PC-9 (cell line): Measurements from ENCODE around the gene HELT.

Experiments
- EZH2 ChIP-seq: fragments of 200-600 bp; sonication (generic); IDR thresholded peaks from 2 replicates; pipeline ENCODE4 v1.8.0; 2017; ENCODE audit warnings: antibody characterized with exemption, low read depth
- TF ChIP-seq, protein P1 (sequence below): fragments of 200-600 bp; sonication (generic); conservative IDR thresholded peaks from 2 replicates; pipeline ENCODE4 v1.6.1; 2017; ENCODE audit warnings: mixed run types, antibody characterized with exemption, mild to moderate bottlenecking, moderate library complexity

DNA sequence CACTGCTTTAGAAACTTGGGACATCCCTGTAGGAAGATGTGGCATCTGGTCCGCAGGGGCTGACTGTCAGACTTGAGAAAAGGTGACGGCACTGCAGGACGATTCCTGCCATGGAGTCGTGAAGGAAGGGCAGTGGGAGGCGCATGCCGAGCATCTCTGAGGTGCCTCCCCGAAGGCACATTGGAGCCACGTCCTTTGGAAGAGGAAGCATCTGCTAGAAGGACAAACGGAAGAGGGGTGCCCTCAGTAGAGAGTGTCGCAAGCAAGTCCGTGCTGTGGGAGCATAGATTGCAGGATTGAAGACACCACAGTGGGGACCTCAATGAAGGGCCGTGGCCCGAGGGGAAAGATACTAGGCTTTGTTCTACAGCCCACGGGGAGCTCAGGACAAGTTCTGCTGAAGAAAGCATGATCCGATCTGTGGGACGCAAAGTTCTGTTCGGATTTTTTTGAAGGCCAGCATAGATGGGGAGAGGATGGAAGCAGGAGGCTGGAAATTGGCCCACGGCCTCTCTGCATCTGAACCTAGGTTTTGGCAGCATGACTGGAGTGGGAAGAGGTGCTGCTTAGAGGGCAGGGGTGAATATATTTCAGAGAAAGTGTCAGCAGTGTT lies 24.2 kb upstream of the HELT start:
- TF ChIP-seq, protein P1, sequence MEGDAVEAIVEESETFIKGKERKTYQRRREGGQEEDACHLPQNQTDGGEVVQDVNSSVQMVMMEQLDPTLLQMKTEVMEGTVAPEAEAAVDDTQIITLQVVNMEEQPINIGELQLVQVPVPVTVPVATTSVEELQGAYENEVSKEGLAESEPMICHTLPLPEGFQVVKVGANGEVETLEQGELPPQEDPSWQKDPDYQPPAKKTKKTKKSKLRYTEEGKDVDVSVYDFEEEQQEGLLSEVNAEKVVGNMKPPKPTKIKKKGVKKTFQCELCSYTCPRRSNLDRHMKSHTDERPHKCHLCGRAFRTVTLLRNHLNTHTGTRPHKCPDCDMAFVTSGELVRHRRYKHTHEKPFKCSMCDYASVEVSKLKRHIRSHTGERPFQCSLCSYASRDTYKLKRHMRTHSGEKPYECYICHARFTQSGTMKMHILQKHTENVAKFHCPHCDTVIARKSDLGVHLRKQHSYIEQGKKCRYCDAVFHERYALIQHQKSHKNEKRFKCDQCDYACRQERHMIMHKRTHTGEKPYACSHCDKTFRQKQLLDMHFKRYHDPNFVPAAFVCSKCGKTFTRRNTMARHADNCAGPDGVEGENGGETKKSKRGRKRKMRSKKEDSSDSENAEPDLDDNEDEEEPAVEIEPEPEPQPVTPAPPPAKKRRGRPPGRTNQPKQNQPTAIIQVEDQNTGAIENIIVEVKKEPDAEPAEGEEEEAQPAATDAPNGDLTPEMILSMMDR = no peak
- TF ChIP-seq EZH2 = no peak
